AG04449 (cell line): ENCODE results near the gene TERT.
"Not testable (repeated sequence)": the region's sequence is repeated elsewhere in the genome, so short reads cannot be mapped to it uniquely, and the experiment has no call there.

Experiments
- CTCF ChIA-PET: fragments of 350-600 bp; formaldehyde crosslinking; extraction: SDS; loops from one replicate; lab custom pipeline; 2021; ENCODE audit warnings: antibody characterized with exemption; lab: Yijun Ruan, JAX
- POLR2A ChIA-PET: fragments of 400-600, 350-600 bp; formaldehyde crosslinking; extraction: SDS; loops from one replicate; lab custom pipeline; 2020; ENCODE audit warnings: antibody characterized with exemption, inconsistent platforms; lab: Yijun Ruan, JAX
- DNase-seq: peaks from one replicate; pipeline ENCODE4 v3.0.0-alpha.2; 2010; ENCODE audit warnings: low read depth, low spot score
- H3K4me3 ChIP-seq: 2 replicates; pipeline ENCODE4 v1.5.1; 2011; ENCODE audit warnings: low read depth, mild to moderate bottlenecking, control low read depth, low read length
- CTCF ChIP-seq: IDR thresholded peaks from one replicate; pipeline ENCODE4 v1.5.1; 2011; ENCODE audit warnings: mild to moderate bottlenecking, moderate library complexity, low read length, control low read depth, inconsistent platforms; ENCODE audit not compliant: insufficient read depth; ENCODE audit errors: missing control alignments

The TERT gene

DNA sequence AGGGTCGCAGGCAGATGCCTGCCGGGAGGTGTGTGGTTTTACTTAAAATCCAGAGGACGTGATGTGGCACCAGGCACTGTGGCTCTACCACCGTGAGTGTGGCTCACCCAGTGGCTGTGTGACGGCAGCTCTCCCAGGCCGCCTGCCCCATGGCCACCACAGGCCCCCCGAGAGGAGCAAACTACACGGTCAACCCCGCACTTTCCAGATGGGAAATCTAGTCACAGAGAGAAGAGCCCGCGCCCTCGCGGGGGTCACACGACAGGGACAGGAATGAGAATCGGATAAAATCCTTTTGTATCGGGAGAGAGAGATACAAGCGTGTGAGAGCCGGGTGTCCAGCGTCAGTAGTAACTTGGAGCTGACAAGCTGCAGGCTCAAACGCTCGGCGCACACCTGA lies 24.4 kb downstream of the TERT start:
- POLR2A ChIA-PET = no interaction called here
- no peak for TF ChIP-seq CTCF
- H3K4me3 ChIP-seq = no peak overlapping the region
- CTCF ChIA-PET = no interaction called here
- no peak for DNase-seq

DNA sequence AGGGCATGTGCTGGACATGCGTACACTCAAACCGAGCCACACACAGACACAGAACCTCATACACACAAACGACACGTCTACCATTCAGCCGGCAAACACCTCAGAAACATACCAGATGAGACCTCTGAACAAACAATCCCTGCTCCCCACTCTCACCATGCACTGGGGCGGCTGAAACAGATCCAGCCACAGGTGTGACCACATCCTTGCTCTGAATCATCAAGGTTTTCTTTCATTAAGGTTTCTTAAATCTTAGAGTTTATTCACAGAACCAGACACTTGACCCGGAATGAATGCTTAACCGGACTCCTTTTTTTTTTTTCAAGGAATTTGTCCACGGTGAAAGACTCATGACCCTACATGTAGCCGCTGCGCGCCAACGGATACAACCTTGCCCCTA lies 26.2 kb downstream of the TERT start:
- CTCF ChIA-PET = no interaction called here
- no peak for TF ChIP-seq CTCF
- H3K4me3 ChIP-seq = no peak overlapping the region
- DNase-seq = no peak
- POLR2A ChIA-PET = no interaction called here

GRCh38 chr5:1268056-1268455 lies 26.8 kb downstream of the TERT start:
- no peak overlapping the region for H3K4me3 ChIP-seq
- DNase-seq = no peak
- TF ChIP-seq CTCF = no peak
- CTCF ChIA-PET = no interaction called here
- POLR2A ChIA-PET = no interaction called here

DNA sequence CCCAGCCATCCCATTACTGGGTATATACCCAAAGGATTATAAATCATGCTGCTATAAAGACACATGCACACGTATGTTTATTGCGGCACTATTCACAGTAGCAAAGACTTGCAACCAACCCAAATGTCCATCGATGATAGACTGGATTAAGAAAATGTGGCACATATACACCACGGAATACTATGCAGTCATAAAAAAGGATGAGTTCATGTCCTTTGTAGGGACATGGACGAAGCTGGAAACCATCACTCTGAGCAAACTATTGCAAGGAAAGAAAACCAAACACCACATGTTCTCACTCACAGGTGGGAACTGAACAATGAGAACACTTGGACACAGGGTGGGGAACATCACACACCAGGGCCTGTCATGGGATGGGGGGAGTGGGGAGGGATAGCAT lies 27.4 kb downstream of the TERT start:
- DNase-seq, POLR2A ChIA-PET, CTCF ChIA-PET, H3K4me3 ChIP-seq: not testable (repeated sequence)

DNA sequence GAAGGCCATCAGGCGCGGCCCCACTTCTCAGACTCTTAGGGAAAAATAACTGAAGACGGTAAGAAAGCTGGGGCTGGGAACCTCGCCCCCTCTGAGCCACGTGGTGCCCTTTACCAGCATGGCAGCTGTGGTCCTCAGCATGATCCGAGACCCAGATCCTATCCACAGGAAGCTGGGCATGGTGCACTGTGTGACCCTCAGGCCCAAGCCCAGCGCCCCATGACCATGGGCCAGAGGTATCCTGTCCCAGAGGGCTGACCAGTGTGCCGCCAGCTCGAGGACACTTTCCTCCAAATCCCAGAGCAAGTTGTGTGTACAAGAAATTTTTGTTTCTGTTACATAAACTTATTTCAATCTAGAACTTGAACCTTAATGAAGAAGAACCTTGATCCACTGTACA lies 28.1 kb downstream of the TERT start:
- TF ChIP-seq CTCF = no peak
- ChIA-PET POLR2A (no interaction called here), CTCF (no interaction called here)
- H3K4me3 ChIP-seq = no peak overlapping the region
- no peak for DNase-seq

DNA sequence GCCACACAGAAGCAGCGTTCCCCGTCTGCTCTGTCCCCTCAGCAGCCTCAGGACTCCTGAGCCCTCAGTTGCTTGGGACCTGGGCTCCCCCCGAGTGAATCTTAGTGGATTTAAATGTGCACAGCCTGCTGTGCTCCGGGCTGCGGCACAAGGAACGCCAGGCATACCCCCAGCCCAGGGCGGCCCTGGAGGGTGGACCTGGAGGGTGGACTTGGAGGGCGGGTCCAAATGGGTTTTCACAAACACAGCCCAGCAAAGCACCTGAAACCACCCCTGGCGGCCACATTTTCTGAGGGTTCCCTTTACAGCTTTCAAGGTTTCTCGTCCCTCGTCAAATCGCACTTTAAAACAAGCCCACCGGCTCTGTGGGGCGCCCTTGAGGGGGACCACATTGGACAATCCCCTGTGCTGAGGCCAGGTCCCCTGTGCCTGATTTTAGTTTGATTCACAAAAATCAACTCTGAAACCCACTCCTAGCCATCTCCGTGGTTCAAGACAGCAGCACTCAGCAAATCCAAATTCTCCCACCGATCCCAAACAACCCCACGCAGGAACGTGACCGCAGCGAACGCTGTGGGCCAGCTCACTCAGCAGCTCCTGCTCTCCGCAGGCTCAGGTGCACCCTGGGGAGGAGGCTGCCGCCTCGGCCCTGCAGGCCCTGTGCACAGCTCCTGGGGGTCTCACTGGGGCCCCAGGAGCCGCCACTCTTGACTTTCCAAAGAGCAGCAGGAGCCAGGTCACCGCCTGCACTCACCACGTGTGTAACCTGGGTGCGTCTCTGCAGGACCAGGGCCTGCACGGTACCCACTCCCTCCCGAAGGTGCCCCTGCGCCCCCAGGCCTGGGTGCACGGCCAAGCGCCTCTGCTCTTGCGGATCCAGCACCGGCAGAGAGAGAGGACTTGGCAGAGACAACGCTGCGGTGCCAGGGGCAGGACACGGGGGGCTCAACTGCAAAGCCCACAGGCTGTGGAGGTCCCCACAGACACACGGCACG lies 29.1 kb downstream of the TERT start:
- ChIA-PET CTCF (no interaction called here), POLR2A (no interaction called here)
- no peak for TF ChIP-seq CTCF
- DNase-seq = no peak
- H3K4me3 ChIP-seq = no peak overlapping the region

DNA sequence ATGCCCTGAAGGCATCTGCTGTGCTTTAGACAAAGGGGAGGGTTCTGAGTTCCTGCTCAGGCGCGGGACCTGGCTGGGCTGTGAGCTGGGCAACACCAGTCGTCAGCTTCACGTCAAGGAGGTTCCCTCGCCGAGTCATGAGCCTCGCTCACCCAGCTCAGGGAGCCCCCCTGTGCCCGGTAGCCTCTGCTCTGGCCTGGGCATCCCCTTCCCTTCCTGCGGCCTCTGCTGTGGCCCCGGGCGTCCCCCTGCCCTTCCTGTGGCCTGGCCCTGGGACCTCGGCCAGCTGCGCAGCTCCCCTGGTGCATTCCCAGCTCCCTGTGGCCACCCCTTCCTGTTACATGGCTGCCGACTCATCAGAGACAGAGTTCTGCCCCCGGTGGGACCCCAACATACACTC lies 29.8 kb downstream of the TERT start:
- DNase-seq = no peak
- H3K4me3 ChIP-seq = no peak overlapping the region
- ChIA-PET CTCF (no interaction called here), POLR2A (no interaction called here)
- no peak for TF ChIP-seq CTCF
